Neural progenitor cell (in vitro differentiated cells): Measurements from ENCODE around the gene PDZD4.

Source experiments
- CTCF ChIP-seq: fragments of 200-600 bp; sonication (generic); IDR thresholded peaks from 2 replicates; pipeline ENCODE4 v1.5.1; 2017; ENCODE audit warnings: antibody characterized with exemption, mild to moderate bottlenecking
- EZH2 ChIP-seq: fragments of 200-600 bp; sonication (generic); IDR thresholded peaks from 2 replicates; pipeline ENCODE4 v1.6.1; 2017; ENCODE audit warnings: antibody characterized with exemption, mild to moderate bottlenecking, moderate library complexity
- EZH2phosphoT487 ChIP-seq: fragments of 200-600 bp; sonication (generic); IDR thresholded peaks from 2 replicates; pipeline ENCODE4 v1.6.1; 2017; ENCODE audit warnings: antibody characterized with exemption

GRCh38 chrX:153767674-153768055 is 62.7 kb downstream of the PDZD4 start:
- TF ChIP-seq CTCF, result no peak
- TF ChIP-seq EZH2phosphoT487, result no peak
- TF ChIP-seq EZH2, result no peak
